Islet of Langerhans (tissue), 1 donor: ENCODE data around the gene ICOSLG.
"Not testable (repeated sequence)": the region's sequence is repeated elsewhere in the genome, so short reads cannot be mapped to it uniquely, and the experiment has no call there.

Source experiments
- FAIRE-seq: peaks from one replicate; lab custom pipeline; 2011; peaks lifted over from hg19 to GRCh38; lab: Jason Lieb, UNC

The ICOSLG gene

DNA sequence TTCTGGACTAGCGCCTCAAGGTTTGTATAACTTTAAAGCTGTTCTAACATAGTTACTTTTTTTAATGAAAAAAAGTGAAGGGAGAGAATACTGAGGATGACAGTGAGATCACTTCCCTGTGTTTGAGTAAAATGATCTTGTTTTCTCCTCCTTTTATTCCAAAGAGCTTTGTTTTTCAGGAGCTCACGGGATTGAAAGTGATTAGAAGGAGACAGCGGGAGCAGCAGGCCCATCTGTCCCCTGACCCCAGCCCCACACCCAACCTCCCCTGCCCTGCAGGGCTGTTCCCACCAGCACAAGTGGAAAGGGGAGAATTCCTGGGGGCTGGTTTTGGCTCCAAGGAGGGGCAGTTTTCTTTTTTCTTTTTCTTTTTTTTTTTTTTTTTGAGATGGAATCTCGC is 23.0 kb upstream of the ICOSLG start:
- no peak for FAIRE-seq

GRCh38 chr21:44263221-44263760 is 22.5 kb upstream of the ICOSLG start:
- FAIRE-seq: no peak

- no peak for FAIRE-seq
Measured at GRCh38 chr21:44262338-44263056, 21.8 kb upstream of the ICOSLG start.

GRCh38 chr21:44261675-44262295 is 21.0 kb upstream of the ICOSLG start, which contains the start of gene DNMT3L:
Gene DNMT3L (minus strand): TSS chr21:44261897. CDS start chr21:44261259, 638 bp downstream.
- no peak for FAIRE-seq

DNA sequence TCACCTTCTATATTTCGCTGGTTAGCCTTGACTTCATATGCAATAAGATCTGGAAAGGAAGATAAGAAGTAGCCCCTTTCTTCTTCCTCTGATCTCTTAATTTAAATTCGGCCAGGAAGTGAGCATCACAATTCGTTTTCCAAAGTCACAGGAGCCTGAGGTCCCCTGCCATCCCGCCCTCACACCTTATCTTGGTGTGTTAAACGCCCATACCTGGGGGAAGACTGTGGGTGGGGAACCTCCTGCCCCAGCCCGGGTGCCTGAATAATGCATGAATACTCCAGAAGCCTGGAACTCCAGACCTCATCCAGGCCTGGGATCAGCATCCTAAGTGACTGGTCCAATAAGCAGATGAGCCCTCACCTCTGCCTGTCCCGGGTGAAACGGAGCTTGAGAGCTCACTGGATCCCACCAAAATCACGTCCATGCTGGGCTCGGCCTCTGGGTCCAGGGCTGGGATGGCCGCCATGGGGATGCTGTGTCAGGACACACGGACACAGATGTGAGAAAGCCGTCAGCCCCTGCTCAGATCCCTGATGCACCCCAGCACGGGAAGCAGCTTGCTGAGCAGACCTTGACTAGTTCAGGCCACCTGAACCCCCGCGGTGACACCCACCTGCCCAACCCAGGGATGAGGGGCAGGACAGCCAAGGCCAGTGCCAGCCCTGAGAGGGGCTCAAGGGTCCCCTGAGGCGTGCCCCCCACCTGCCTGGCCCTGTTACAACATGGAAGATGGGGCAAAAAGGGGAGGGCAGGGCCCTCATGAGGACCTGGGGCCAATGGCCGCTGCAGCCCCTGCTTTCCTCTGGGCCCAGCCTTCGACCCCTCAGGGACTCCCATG is 20.3 kb upstream of the ICOSLG start:
- no peak for FAIRE-seq

- no peak for FAIRE-seq
Measured at GRCh38 chr21:44260066-44260465, 19.3 kb upstream of the ICOSLG start.

- no peak for FAIRE-seq
Measured at GRCh38 chr21:44259082-44259705, 18.5 kb upstream of the ICOSLG start.

DNA sequence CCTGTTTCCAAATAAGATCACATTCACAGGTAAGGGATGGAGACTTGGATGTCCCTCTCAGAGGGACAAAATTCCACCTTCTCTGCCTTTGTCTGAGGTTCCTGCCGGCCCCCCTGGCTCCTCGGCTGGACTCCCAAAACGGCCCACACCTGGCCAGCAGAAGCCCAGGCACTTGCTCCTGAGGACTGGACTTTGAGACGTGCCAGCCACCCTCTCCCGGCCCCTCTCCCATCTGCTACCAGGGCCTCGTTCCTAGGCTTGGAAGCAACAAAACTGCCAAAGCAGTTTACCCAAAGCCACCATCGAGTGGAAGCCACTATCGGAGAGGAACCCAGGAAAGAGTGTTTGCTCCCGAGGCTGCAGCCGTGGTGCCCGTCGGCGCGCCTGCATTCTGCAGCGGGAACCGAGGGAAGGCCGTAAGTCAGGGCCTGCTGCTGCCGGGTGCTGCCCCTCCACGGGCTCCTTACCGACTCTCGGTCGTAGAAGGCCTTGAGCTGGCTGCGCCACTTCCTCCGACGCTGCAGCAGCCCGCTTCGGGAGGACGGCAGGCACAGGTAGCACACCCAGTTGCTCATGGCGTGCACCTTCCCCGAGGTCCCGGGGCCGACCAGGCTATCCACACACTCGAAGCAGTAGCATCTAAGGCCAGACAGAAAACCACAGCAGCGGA is 17.4 kb upstream of the ICOSLG start:
- FAIRE-seq: no peak

GRCh38 chr21:44255511-44255981 is 14.8 kb upstream of the ICOSLG start:
- FAIRE-seq: no peak

- no peak for FAIRE-seq
Measured at GRCh38 chr21:44253832-44254710, 13.3 kb upstream of the ICOSLG start.

- not testable (repeated sequence) for FAIRE-seq
Measured at GRCh38 chr21:44249204-44250037, 8.7 kb upstream of the ICOSLG start.

- not testable (repeated sequence) for FAIRE-seq
Measured at GRCh38 chr21:44247904-44248303, 7.2 kb upstream of the ICOSLG start.

DNA sequence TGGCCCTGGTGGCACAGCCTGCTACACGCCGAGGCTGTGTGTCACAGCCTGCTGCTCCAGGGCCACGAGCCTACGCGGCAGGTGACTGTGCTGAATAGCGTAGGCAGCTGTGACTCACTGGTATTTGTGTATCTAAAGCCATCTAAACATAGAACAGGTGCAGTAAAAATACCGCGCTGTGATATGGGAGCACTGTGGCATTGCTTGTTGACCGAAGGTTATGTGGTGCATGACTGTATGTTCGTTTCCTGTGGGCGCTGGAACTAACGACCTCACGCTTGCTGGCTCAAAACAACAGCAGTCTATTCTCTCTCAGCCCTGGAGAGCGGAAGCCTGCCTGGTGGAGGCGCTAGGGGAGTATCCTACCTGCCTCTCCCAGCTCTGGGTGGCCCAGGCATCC is 3.2 kb upstream of the ICOSLG start:
- FAIRE-seq: not testable (repeated sequence)

- FAIRE-seq: not testable (repeated sequence)
Measured at GRCh38 chr21:44241281-44241680, 538 bp upstream of the ICOSLG start.

DNA sequence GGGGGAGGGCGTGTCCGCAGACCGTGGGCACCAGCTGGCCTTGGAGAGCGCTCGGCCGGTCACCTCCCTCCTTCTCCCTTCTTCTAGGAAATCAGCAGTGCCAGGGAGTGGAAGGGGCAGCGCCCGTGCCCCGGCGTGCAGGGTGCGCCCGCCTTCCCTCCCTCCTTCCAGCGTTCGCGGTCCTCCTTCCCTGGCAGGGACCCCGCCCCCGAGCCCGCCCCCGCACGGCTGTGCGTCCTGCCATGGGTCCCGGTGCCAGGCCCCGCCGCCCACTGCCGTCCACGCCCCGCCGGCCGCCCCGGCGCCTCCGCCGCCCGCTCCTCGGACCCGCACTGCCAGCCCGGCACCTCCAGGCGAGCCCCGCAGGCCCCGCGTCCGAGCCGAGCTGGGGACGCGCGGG is 390 bp downstream of the ICOSLG start:
- FAIRE-seq: not testable (repeated sequence)

- FAIRE-seq: not testable (repeated sequence)
Measured at GRCh38 chr21:44229561-44229960, 11.2 kb downstream of the ICOSLG start.

DNA sequence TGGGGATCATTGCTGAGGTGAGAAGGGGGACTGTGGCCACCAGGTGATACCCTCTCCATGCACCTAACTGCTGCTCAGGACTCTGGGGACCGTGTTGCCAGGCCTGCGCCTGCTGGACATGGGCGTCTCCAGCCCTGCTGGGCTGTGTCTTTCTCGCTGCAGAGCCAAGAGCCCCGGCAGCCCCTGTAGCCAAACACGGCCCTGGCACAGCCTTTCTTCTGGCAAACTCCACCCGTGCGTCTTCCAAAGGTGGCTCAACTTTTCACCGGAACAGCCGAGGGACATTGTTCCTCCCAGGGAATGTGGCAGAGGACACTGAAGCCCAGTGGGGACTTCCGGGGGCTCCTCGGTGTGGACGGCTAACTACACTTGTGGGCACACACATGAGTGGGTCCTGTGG is 12.6 kb downstream of the ICOSLG start:
- FAIRE-seq: not testable (repeated sequence)

GRCh38 chr21:44227614-44228013 is 13.1 kb downstream of the ICOSLG start:
- not testable (repeated sequence) for FAIRE-seq

DNA sequence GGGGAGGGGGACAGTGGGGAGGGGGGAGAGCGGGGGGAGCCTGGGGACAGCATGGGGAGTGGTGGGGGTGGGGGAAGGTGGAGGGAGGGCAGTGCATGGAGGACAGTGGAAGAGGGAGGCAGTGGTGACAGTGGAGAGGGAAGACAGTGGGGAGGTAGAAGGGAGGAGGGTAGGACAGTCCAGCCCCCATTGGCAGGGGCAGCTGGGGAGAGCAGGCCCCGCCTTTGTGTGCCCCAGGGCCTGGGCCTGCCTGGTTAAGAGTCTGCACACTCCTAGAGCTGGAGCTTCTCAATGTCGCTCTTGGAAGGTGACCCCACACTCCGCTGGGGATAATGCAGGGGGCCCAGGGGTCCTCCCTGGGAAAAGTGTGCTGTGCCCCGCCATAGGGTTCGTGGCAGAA is 15.1 kb downstream of the ICOSLG start:
- FAIRE-seq: not testable (repeated sequence)
